Activated naive CD8-positive, alpha-beta T cell treated with anti-CD3 and anti-CD28 coated beads, Interleukin-2, amount 50 U/mL, for 24 hours (primary cell): ENCODE data around the gene STX2.
A peak's percentile ranks its signal among the peaks of the same experiment; 100 is the strongest.

Experiments used
- ATAC-seq: fragments of 150-1000 bp; cut with Tn5 transposase; one replicate; pipeline ENCODE4 v1.10.0; 2021
- DNase-seq: peaks from one replicate; pipeline ENCODE4 v3.0.0; 2021
- H3K27ac Mint-ChIP-seq: one replicate; pipeline ENCODE4 v1.8.0; 2021; ENCODE audit warnings: mild to moderate bottlenecking, mixed read lengths
- H3K27me3 Mint-ChIP-seq: one replicate; pipeline ENCODE4 v1.8.0; 2021; ENCODE audit warnings: mixed read lengths
- H3K36me3 Mint-ChIP-seq: one replicate; pipeline ENCODE4 v1.8.0; 2021; ENCODE audit warnings: low read depth, mixed read lengths
- H3K4me1 Mint-ChIP-seq: one replicate; pipeline ENCODE4 v1.8.0; 2021; ENCODE audit warnings: mixed read lengths
- H3K4me3 Mint-ChIP-seq: one replicate; pipeline ENCODE4 v1.8.0; 2021; ENCODE audit warnings: mild to moderate bottlenecking, moderate library complexity, mixed read lengths
- H3K9me3 Mint-ChIP-seq: one replicate; pipeline ENCODE4 v1.8.0; 2021; ENCODE audit warnings: mixed read lengths

The STX2 gene

DNA sequence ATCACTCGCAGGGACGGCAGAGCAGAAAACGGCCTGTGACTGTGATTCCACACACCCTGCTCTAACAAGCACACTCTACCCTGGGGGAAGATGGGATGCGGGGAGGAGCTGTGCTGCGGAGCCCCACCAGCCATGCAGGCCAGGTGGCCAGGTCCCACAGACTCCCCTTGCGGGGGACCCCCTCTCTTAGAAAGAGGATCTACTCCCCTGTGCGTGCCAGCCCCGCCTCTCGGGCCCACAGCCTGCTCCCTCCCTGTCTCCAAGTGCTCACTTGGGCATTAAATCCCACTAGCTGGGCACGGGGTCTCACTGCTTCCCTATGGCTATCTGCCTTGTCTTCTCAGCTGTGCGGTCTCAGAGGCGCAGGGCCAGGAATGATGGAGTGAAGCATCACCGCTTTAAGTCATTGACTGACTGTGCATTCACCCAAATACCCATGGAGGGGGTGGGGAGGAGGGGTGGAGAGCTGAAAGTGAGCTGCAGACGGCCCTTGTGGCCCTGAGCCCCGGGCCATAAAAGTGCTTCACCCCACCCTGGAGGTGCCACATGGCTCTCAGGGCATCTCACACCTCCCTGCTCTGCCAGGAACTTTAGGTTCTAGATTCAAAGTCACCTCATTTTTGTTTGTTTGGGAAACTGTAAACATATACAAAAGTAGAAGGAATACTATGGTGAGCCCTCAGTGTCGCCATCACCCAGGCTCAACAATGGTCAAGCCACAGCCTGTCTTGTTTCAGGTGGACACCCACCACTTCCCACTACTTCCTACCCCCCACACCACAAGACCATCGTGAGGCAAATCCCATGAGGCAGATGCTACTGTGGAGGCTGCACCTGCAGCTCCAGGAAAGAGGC is 9.4 kb downstream of the STX2 start:
- H3K4me3 Mint-ChIP-seq: no peak overlapping the region
- H3K27ac Mint-ChIP-seq: peak overlapping the region; percentile 14
- DNase-seq (no peak), ATAC-seq (no peak)
- H3K9me3 Mint-ChIP-seq: no peaks in the 10 kb centered on the region
- no peaks in the 10 kb centered on the region for H3K27me3 Mint-ChIP-seq
- peaks cover 32% of the 10 kb centered on the region for H3K4me1 Mint-ChIP-seq
- H3K36me3 Mint-ChIP-seq: peaks cover 10% of the 10 kb centered on the region

DNA sequence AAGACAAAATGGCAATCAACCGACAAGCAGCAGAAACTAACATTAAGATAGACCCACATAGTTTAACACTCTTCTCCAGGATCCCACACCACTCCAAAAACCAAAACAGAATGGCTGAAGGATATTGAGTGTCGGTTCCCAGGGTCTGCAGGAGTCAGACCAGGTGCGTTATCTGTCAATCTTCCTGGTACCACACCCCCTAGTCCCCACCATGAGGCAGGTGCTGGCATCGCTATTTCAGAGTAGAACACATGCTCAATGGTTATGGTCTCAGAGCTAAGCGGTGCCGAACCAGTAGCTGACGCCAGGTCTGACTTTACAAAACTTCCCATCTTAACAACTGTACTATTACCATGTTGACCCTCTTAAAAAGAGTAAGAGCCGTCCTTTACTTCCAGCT is 10.2 kb downstream of the STX2 start:
- Mint-ChIP-seq H3K27ac (peak overlapping the region; percentile 14), H3K4me1 (peaks cover 32% of the 10 kb centered on the region), H3K27me3 (no peaks in the 10 kb centered on the region)

DNA sequence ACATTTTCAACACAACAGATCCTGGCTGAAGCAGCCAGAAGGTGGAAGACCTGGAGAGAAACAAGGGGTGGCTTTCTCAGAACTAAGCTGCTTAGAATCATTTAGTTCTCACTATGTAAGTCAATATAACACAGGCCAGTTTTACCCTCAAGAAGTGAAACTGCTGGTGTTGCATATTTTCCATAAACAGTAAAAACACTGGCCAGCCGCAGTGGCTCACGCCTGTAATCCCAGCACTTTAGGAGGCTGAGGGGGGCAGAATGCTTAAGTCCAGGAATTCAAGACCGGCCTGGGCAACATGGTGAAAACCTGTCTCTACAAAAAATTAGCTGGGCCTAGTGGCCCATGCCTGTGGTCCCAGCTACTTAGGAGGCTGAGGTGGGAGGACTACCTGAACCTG is 11.6 kb downstream of the STX2 start:
- peaks cover 24% of the 10 kb centered on the region for H3K4me1 Mint-ChIP-seq
- H3K27ac Mint-ChIP-seq: peak overlapping the region; percentile 25
- ATAC-seq (peak; percentile 30), DNase-seq (no peak)
- H3K36me3 Mint-ChIP-seq: peaks cover 17% of the 10 kb centered on the region
- H3K4me3 Mint-ChIP-seq: no peak overlapping the region
- no peaks in the 10 kb centered on the region for H3K9me3 Mint-ChIP-seq
- H3K27me3 Mint-ChIP-seq: no peaks in the 10 kb centered on the region

More for the DNA sequence above, 10.2 kb downstream of the STX2 start:
- ATAC-seq (no peak), DNase-seq (no peak)
- no peaks in the 10 kb centered on the region for H3K9me3 Mint-ChIP-seq
- H3K36me3 Mint-ChIP-seq: peaks cover 10% of the 10 kb centered on the region
- H3K4me3 Mint-ChIP-seq: no peak overlapping the region

DNA sequence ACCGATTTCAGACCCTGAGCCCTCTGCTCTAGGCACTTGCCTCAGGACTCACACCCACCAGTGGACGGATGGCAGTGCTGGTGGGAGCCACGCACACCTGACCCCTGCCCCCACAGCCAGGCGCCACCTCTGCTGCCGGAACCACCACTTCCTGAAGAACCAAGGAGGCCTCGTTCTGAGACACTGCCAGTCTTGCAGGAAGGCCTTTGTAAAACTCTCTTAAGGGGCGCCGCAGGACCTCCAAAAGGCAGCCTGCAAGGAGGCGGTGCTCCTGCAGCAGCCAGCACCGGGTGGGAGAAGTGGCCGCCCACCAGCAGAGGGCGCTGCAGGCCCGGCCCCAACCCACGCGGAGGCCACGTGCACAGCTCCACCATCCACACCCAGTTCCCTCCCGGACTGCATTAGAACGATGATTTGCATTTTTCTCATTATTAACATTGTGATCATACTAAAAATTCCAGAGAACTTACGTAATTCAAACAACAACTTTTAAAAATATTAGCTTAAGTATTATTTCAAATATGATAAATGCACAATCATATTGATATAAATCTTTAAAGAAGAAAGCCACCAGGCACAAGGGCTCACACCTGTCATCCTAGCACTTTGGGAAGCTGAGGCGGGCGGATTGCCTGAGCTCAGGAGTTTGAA is 12.8 kb downstream of the STX2 start:
- H3K27me3 Mint-ChIP-seq: no peaks in the 10 kb centered on the region
- H3K9me3 Mint-ChIP-seq: no peaks in the 10 kb centered on the region
- ATAC-seq (peak; percentile 94), DNase-seq (peak; percentile 84)
- no peak overlapping the region for H3K27ac Mint-ChIP-seq
- H3K36me3 Mint-ChIP-seq: peaks cover 17% of the 10 kb centered on the region
- peaks cover 20% of the 10 kb centered on the region for H3K4me1 Mint-ChIP-seq
- H3K4me3 Mint-ChIP-seq: no peak overlapping the region

DNA sequence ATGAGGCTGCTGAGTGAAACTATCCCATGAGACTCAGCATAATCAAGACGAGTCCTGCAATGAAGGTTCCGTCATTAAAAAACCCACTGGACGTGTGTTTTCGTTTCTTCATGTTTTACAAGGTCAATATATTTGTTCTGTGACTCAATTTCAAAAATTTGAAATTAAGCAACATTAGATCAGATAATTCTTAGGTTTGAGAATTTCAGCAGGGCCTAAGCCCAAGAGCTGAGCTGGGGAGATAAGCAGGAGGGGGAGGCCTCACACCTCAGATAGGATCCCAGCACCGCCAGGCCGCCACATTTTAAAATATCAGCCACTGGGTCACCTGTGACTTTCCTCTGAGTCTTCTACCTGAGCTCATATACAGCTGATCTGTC is 13.3 kb downstream of the STX2 start:
- Mint-ChIP-seq H3K4me1 (peaks cover 20% of the 10 kb centered on the region), H3K27ac (no peak overlapping the region), H3K4me3 (no peak overlapping the region), H3K36me3 (peaks cover 19% of the 10 kb centered on the region), H3K27me3 (no peaks in the 10 kb centered on the region), H3K9me3 (no peaks in the 10 kb centered on the region)
- no peak for DNase-seq
- no peak for ATAC-seq

DNA sequence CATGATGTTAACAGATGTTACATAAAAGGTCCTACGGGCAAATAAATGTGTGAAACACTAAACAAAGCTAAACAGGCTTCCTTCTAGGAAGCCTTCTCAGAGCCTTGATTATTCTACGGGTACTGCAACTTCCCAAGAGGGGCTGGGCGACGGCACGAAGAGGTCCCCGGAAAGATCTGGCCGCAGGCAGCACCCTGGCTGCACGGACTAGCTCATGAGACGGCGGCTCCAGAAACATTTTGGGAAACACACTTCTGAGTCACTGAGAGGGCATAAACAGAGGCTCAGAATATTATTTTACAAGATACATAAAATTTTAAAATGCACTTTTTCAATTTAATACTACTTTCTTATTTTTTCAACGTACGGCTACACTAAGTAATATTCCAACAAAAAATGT is 19.4 kb downstream of the STX2 start:
- ATAC-seq (no peak), DNase-seq (no peak)
- Mint-ChIP-seq H3K36me3 (peaks cover 18% of the 10 kb centered on the region), H3K27me3 (no peaks in the 10 kb centered on the region), H3K9me3 (no peaks in the 10 kb centered on the region), H3K4me3 (peak overlapping the region; percentile 26), H3K4me1 (peaks cover 15% of the 10 kb centered on the region), H3K27ac (no peak overlapping the region)

DNA sequence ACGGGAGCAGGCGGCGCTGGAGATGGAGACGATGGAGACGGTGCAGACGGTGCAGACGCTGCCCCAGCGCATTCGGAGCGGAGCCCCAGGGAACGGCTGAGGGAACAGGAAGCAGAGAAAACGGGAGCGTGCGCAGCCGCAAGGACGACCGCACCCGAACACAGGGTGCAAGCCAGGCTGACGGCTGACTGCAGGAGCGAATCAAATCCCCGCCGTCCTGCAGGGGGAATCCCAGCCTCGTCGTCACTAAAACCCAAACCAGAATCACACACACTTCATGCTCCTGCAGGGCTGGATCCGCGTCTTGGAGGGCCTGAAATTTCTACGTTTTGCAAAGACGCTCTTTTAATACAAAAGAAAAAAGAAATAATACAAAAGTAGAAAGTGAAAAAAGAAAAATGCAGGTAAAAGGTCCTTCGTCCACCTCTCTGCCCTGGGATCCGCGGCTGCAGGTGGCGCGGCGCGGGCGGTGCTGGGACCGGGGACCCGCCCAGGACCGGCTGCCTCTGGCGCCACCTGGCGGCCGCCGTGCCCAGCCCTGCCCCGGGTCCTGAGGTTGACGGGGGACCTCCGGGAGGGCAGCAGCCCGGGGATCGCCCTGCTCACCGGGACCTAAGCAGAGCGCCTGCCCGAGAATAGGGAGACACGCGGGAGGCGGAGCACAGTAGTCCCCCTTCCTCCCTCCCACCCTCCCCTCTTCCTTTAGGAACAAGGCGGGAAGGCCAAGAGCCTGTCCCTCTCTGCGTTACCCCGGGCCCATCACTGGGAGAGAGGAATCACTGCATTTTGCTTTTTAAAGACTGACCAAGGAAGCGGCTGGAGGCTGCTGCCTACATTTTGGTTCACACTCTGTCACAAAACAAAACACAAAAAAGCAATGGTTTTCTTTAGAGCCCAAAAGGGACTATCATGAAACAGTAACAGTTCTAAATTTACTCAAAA is 20.1 kb downstream of the STX2 start:
- ATAC-seq (peak; percentile 96), DNase-seq (peak; percentile 86)
- H3K9me3 Mint-ChIP-seq: no peaks in the 10 kb centered on the region
- peaks cover 17% of the 10 kb centered on the region for H3K4me1 Mint-ChIP-seq
- H3K27me3 Mint-ChIP-seq: no peaks in the 10 kb centered on the region
- H3K27ac Mint-ChIP-seq: peak overlapping the region; percentile 71
- peaks cover 22% of the 10 kb centered on the region for H3K36me3 Mint-ChIP-seq
- peak overlapping the region; percentile 82 for H3K4me3 Mint-ChIP-seq

DNA sequence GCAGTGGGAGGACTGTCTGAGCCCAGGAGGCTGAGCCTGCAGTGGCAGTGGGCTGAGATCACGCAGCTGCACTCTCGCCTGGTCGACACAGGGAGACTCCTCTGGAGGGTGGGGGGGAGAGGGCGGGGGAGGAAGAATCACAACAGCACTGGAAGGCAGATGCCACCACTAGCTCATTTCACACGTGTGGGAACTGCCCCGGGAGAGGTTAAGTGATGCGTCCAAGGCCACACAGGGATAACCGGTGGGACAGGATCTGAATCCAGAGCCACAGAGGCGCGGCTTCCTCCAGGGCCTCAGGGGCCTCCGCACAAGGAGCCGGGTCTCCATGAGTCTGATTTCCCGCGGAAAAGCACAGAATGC is 20.8 kb downstream of the STX2 start:
- Mint-ChIP-seq H3K9me3 (no peaks in the 10 kb centered on the region), H3K27ac (peak overlapping the region; percentile 71), H3K4me1 (peaks cover 17% of the 10 kb centered on the region), H3K36me3 (peaks cover 18% of the 10 kb centered on the region), H3K27me3 (no peaks in the 10 kb centered on the region), H3K4me3 (peak overlapping the region; percentile 82)
- no peak for DNase-seq
- ATAC-seq: peak; percentile 15

DNA sequence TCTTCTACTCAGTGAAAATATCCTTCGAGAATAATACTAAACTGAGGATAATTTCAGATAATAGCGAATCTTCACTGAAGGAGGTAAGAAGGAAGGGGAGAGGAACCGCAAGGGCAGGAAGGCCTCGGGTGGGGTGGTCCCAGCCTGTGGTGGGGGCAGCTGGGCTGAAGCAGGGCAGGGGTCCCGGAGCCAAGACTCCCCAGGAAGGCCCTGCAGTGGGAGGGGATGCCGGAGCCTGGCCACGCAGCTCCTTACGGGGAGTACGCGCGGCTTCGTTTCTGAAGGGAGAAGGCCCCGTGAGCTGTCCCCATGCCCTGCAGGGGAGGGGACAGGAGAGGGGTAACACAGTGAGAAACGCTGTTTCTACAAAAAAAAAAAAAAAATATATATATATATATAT is 21.2 kb downstream of the STX2 start:
- ATAC-seq (no peak), DNase-seq (no peak)
- Mint-ChIP-seq H3K9me3 (no peaks in the 10 kb centered on the region), H3K27me3 (no peaks in the 10 kb centered on the region), H3K36me3 (peaks cover 18% of the 10 kb centered on the region), H3K4me1 (peaks cover 17% of the 10 kb centered on the region), H3K4me3 (no peak overlapping the region), H3K27ac (peak overlapping the region; percentile 3)

DNA sequence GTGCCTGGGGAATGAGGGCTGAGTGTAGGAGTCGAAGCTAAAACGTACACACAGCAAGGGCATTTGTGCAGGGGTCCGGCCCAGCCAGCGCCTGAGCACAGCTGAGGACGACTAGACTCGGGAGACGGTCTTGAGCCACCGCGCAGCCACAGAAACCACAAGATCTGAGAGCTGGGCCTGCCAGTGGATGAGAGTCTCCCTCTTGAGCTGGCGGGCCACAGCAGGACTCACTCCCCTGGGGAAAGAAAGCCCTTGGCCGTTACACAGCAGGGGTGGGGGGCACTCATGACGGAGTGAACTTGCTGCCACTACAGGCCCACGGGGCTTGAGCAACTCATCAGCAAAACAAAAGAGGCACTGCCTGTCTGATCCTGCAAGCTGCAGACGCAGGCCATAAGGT is 23.0 kb downstream of the STX2 start:
- no peak for ATAC-seq
- DNase-seq: no peak
- Mint-ChIP-seq H3K27ac (no peak overlapping the region), H3K4me3 (no peak overlapping the region), H3K36me3 (peaks cover 25% of the 10 kb centered on the region), H3K9me3 (no peaks in the 10 kb centered on the region), H3K4me1 (peaks cover 17% of the 10 kb centered on the region), H3K27me3 (no peaks in the 10 kb centered on the region)

DNA sequence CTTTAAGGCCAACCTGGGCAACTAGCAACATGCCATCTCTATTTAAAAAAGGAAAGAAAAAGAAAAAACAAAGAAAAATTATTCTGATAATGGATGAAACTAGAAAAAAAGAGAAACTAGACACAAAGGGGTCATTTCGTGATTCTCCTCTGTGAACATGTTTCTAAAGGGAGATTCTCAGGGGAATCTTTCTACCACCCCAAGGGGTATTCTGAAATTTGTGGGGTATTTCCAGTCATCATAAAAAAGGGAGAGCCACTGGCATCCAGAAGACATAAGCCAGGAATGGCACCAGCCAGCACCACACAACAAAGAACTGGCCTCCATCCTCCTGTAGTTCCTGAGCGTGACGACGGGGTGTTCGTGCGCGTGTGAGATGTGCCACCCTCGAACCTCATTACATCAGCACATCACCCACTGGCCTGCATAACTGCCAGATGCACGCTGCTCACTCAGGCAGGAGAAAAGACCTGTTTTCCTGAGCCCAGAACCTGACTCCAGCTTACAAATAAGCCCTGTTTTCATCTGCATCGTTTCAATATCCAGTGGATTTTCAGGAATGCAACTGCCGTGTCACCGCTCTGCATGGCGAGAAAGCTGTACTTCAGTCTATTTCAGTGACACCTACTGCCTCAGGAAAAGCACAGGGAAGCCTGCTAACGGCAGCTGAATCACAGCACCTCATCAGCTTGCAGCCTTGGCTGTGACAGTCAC is 23.9 kb downstream of the STX2 start:
- H3K27ac Mint-ChIP-seq: no peak overlapping the region
- no peak for ATAC-seq
- no peaks in the 10 kb centered on the region for H3K27me3 Mint-ChIP-seq
- peaks cover 17% of the 10 kb centered on the region for H3K4me1 Mint-ChIP-seq
- no peak overlapping the region for H3K4me3 Mint-ChIP-seq
- H3K36me3 Mint-ChIP-seq: peaks cover 25% of the 10 kb centered on the region
- no peak for DNase-seq
- H3K9me3 Mint-ChIP-seq: no peaks in the 10 kb centered on the region

DNA sequence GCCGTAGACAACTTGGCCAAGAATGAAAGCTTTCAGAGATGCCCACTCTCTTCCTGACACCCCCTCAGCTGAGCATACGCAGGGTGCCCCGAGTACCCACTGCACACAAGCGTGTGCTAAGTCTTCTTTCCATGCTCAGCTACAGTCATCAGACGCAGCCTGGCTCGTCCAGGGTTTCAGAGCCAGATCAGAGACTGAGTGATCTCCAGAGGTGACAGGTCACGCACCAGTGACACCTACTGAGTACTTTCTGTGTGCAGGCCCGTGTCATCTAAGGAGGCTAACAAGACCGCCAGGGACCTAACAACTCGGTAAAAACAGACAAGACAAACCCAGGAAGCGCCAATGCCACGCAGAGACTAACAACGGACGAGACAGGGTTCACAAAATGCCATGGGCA is 25.1 kb downstream of the STX2 start:
- Mint-ChIP-seq H3K36me3 (peaks cover 30% of the 10 kb centered on the region), H3K27ac (no peak overlapping the region), H3K4me3 (no peak overlapping the region)

DNA sequence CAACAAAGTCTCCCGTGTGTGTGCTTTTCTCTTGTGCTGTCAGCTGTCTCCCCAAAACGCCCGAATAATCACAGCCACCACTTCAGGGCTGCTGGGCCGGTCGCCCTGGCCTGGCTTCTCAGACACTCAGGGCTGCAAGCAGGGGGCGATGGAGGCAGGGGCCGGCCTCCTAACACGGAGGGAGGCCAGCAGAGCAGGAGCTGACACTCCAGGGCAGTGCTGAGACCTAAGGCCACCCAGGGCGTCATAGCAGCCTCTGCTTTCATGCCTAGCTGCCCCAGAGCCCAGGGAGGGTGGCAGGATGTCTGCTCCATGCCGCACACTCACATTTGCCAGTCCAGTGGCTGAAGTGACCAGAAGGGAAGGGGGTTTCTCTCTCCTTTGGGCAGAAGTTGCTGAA is 25.6 kb downstream of the STX2 start:
- H3K27me3 Mint-ChIP-seq: no peaks in the 10 kb centered on the region
- no peak overlapping the region for H3K4me3 Mint-ChIP-seq
- no peak overlapping the region for H3K27ac Mint-ChIP-seq
- DNase-seq (no peak), ATAC-seq (no peak)
- peaks cover 9% of the 10 kb centered on the region for H3K4me1 Mint-ChIP-seq
- H3K36me3 Mint-ChIP-seq: peaks cover 30% of the 10 kb centered on the region
- H3K9me3 Mint-ChIP-seq: no peaks in the 10 kb centered on the region

More for the DNA sequence above, 25.1 kb downstream of the STX2 start:
- DNase-seq (no peak), ATAC-seq (no peak)
- no peaks in the 10 kb centered on the region for H3K27me3 Mint-ChIP-seq
- H3K4me1 Mint-ChIP-seq: peaks cover 12% of the 10 kb centered on the region
- no peaks in the 10 kb centered on the region for H3K9me3 Mint-ChIP-seq

DNA sequence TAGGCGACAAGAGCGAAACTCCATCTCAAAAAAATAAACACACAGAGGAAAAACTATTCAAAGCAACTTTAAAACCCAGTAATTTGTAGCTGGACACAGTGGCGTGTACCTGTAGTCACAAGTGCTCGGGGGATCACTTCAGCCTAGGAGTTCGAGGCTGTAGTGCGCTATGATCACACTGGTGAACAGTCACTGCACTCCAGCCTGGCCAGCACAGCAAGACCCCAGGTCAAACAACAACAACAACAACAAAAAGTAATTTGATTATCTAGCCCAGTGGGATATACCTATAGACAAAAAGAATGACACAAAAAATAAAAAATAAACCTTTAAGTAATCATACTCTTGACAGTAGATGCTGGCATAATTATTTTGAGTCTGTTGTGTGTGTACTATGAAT is 29.3 kb downstream of the STX2 start:
- ATAC-seq (no peak), DNase-seq (no peak)
- Mint-ChIP-seq H3K36me3 (peaks cover 47% of the 10 kb centered on the region), H3K27me3 (no peaks in the 10 kb centered on the region), H3K4me1 (peaks cover 2% of the 10 kb centered on the region), H3K9me3 (no peaks in the 10 kb centered on the region), H3K4me3 (no peak overlapping the region), H3K27ac (no peak overlapping the region)
